GM18505 (cell line): ENCODE measurements around the gene CYB561.
A peak's percentile ranks its signal among the peaks of the same experiment; 100 is the strongest.

ENCODE experiments used
- ATAC-seq: cut with Tn5 transposase; IDR thresholded peaks from one replicate; pipeline ENCODE4 v1.9.1; 2021; ENCODE audit not compliant: unreplicated experiment
- POLR2A ChIP-seq: IDR thresholded peaks from 4 replicates; pipeline ENCODE4 v1.6.1; 2011; ENCODE audit warnings: borderline replicate concordance; ENCODE audit not compliant: insufficient read depth, insufficient read length; ENCODE audit errors: extremely low read depth

Gene CYB561

GRCh38 chr17:63483655-63484575 is 37.8 kb upstream of the CYB561 start:
- no peak for ATAC-seq
- no peak for TF ChIP-seq POLR2A

- TF ChIP-seq POLR2A = no peak
- no peak for ATAC-seq
These were observed 36.9 kb upstream of the CYB561 start for GRCh38 chr17:63483038-63483437.

- no peak for TF ChIP-seq POLR2A
- ATAC-seq = no peak
These were observed 36.4 kb upstream of the CYB561 start for GRCh38 chr17:63482509-63482908.

GRCh38 chr17:63481488-63481870 is 35.4 kb upstream of the CYB561 start:
- TF ChIP-seq POLR2A = no peak
- ATAC-seq = no peak

GRCh38 chr17:63480826-63481487 is 34.9 kb upstream of the CYB561 start:
- ATAC-seq = no peak
- TF ChIP-seq POLR2A = no peak

- TF ChIP-seq POLR2A = no peak
- no peak for ATAC-seq
These were observed 34.2 kb upstream of the CYB561 start for GRCh38 chr17:63480192-63480784.

- ATAC-seq = no peak
- no peak for TF ChIP-seq POLR2A
These were observed 33.5 kb upstream of the CYB561 start for GRCh38 chr17:63479495-63480184.

GRCh38 chr17:63478814-63479494 is 32.8 kb upstream of the CYB561 start:
- TF ChIP-seq POLR2A = no peak
- peak; percentile 49 for ATAC-seq

GRCh38 chr17:63477480-63478440 is 31.7 kb upstream of the CYB561 start:
- TF ChIP-seq POLR2A = no peak
- ATAC-seq = no peak

- TF ChIP-seq POLR2A = no peak
- no peak for ATAC-seq
These were observed 30.9 kb upstream of the CYB561 start, which contains the start of gene ACE for GRCh38 chr17:63476854-63477479. ACE (plus strand) TSS chr17:63477061; CDS start chr17:63477095, 34 bp downstream.

GRCh38 chr17:63476459-63476853 is 30.4 kb upstream of the CYB561 start:
- ATAC-seq = no peak
- TF ChIP-seq POLR2A = no peak
